GM21515 (cell line): ENCODE data around the gene CIBAR2.
"Not testable (repeated sequence)": the region's sequence is repeated elsewhere in the genome, so short reads cannot be mapped to it uniquely, and the experiment has no call there.

Source experiments
- ATAC-seq: cut with Tn5 transposase; IDR thresholded peaks from one replicate; pipeline ENCODE4 v1.9.1; 2021; ENCODE audit not compliant: unreplicated experiment

CIBAR2 gene

GRCh38 chr16:85064186-85064585 is 48.1 kb downstream of the CIBAR2 start:
- no peak for ATAC-seq

- ATAC-seq, result no peak
Observed at GRCh38 chr16:85062845-85063244, 49.4 kb downstream of the CIBAR2 start.

- ATAC-seq, result no peak
Observed at GRCh38 chr16:85062323-85062722, 49.9 kb downstream of the CIBAR2 start.

- no peak for ATAC-seq
Observed at GRCh38 chr16:85061566-85061965, 50.7 kb downstream of the CIBAR2 start.

DNA sequence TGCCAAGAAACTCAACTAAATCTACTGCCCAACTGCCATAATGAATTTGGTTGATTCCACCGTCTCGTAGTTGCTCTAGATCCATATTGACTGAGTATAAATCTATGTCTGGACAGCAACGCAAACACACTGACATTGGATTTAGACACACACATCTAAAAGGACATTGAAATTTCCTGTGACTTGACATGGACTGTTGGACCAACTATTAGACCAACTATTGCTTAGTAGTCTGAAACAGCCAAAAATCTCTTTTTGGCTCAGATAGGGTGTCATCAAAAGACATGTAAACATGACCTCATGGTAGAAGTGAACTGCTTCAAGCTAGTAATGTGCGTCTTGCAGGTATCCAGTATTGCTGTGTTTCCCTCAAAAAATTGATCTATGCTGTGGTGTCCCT is 53.4 kb downstream of the CIBAR2 start:
- ATAC-seq, result no peak

DNA sequence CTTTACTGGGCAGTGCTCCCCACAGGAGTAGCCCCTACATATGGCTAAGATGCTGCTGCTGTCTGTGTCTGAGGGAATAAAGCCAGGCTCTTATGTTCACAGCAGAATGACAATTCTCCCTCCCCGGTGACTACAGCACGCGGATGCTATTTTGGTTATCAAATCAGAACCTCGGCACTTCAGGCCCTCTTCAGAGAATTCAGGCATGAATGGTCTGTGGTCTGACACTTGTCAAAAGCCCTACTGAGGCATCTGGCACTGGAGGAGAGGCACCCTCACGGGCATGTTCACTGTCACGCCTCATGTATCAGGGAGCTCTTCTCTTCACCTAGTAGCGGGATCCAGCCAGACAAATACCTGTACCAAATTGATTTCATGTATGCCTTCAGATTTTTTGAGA is 54.3 kb downstream of the CIBAR2 start:
- no peak for ATAC-seq

DNA sequence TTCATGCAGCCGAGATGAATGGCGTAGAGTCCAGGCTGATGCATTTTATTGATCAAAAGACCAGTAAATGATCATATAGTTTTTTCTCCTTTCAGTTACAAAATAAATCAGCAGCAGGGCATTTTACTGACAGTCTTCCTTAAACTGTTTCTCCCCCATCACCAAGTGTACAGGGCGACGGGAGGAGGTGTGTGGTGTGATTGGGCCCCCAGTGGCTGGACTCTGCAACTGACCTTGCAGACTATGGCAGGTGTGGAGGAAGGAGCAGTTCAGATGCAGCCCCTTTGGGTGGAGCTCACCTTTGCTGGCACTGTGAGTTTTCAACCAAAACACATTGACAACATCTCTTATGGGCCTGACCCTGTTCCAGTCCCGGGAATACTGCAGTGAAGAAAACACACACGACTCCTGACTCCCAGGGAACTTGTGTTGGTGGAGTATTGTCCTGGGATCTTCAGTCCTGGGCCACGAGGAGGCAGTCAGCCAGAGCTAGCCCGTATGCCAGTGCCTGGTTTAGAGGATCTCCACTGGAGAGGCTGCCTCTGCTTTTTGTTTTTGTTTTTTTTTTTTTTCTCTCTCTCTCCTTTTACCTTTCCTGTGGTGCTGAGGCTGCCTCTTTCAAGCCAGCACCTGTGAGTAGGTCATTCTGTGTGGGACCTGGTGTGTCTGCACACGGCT is 54.9 kb downstream of the CIBAR2 start:
- no peak for ATAC-seq

DNA sequence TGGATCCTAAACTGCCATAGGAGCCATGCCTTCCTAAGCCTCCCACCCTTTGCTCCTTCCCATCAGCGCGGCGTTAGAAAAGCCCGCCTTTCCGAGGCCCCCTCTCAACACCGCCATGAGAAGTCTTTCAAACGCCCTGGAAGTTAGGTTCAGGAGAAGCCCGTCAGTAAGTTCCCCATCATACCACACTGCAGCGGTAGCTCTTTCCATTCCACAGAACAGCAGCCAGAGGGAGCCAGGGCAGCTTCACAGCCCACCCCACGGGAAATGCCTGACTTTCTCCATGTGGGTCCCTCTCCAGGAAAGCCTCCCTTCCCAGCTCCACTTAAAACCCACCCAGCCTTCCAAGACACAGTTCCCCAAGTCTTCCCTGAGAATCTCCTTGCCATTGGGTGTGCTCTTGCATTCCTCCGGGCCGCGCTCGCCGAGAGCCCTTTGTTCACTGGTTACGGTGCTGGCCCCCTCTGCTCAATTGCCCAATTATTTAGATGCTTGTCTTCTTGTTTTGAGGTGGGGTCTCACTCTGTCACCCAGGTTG is 56.0 kb downstream of the CIBAR2 start:
- no peak for ATAC-seq

DNA sequence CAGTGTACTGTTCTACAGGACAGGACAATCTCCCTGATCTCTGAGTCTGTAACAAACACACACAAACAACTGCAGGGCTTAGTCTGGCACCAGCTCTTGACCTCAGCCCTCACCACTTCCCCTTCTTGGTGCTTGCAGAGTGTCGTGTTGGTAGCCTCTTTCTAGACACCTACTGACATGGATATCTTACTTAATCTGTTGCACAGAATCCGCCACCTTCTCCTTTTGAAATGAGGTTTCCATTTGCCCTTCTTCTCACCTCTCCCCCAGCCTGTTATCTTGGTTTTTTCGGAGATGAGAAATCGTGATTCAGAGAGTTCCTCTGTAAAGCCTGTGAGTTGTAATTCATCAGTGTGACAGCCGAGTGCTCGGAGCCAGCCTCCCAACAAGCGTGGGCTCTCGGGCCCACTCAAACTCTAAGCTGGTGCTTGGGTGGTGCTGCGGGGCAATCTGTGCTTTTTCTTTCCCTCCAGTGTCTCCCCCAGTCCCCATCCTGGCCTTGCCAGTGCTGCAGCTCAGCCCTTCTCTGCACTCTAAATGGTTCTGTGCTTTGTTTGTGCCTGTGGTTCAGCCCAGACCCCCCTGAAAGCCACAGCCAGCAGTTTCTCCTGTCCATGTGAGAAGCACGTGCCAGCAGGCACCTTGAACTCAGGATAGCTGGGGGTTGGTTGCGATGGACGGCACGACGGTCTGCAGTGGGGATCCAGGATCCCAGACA is 56.6 kb downstream of the CIBAR2 start:
- peak; percentile 90 for ATAC-seq

DNA sequence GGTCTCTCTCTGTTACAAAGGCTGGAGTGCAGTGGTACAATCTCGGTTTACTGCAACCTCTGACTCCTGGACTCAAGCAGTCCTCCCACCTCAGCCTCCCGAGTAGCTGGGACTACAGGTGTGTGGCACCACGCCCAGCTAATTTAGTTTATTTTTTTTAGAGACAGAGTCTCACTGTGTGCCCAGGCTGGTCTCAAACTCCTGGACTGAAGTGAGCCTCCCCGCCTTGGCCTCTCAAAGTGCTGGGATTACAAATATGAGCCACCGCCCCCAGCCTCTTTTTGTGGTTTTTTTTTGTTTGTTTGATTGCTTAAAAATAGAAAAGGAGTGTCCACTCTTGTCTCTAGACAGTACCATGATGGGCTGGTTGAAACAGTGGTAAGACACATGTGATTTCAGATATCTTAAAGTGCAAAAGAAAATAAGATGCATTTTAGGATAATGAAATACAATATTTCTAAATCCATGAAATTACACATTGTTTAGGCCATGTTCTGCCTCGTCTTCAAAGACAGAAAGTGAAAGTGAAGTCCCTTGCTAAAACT is 57.3 kb downstream of the CIBAR2 start:
- no peak for ATAC-seq

DNA sequence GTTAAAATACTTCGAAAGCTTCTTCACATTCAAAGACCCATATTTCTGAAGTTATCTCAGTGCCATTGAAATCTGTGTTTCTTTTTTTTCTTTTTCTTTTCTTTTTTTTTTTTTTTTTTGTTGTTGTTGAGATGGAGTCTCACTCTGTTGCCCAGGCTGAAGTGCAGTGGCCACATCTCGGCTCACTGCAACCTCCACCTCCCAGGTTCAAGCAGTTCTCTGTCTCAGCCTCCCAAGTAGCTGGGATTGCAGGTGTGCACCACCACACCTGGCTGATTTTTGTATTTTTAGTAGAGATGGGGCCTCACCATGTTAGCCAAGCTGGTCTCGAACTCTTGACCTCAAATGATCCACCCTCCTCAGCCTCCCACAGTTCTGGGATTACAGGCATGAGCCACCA is 58.0 kb downstream of the CIBAR2 start:
- not testable (repeated sequence) for ATAC-seq

- ATAC-seq, result no peak
Observed at GRCh38 chr16:85052536-85052935, 59.7 kb downstream of the CIBAR2 start.

GRCh38 chr16:85051683-85052082 is 60.6 kb downstream of the CIBAR2 start:
- no peak for ATAC-seq

- ATAC-seq, result no peak
Observed at GRCh38 chr16:85051067-85051581, 61.1 kb downstream of the CIBAR2 start.

GRCh38 chr16:85049706-85050305 is 62.5 kb downstream of the CIBAR2 start:
- no peak for ATAC-seq

DNA sequence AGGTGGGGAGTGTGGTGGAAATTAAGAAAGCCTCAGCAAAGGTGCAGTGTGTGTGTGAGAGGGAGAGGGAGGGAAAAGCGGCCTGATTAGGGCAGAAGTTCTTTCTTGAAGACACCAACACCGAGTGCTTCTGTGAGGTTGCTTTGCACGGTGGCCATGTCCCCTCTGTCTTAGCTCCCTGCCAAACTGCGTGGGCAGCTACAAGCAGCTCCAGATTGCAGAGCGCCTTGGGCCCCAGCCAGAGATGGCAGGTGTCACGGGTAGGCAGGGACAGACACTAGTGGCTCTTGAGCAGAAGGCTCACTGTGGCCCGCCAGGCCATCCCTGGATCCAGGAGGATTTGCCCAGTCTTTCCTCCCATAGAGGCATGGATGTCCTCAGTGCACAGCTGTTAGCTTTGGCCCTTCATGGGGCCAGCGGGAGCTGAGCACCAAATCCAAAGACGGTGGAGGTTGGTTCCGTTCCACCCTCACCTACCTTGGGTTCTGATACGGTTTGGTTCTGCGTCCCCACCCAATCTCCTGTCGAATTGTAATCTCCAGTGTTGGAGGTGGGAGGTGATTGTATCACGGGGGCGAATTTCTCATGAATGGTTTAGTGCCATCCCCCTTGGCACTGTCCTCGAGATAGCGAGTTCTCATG is 63.2 kb downstream of the CIBAR2 start:
- no peak for ATAC-seq
